GM12874 (cell line): ENCODE data around the gene AGPAT3.

Experiments used
- CTCF ChIP-seq: IDR thresholded peaks from 2 replicates; pipeline ENCODE4 v1.5.1; 2011; ENCODE audit warnings: low read depth, mild to moderate bottlenecking, control low read depth, low read length, moderate library complexity; ENCODE audit not compliant: insufficient read depth

The AGPAT3 gene

GRCh38 chr21:43867948-43868347 lies 2.9 kb downstream of the AGPAT3 start:
- TF ChIP-seq CTCF, result no peak

- no peak for TF ChIP-seq CTCF
Measured at GRCh38 chr21:43868461-43868860, 3.4 kb downstream of the AGPAT3 start.

GRCh38 chr21:43869486-43870325 lies 4.7 kb downstream of the AGPAT3 start:
- TF ChIP-seq CTCF, result no peak

- TF ChIP-seq CTCF, result no peak
Measured at GRCh38 chr21:43871487-43871886, 6.5 kb downstream of the AGPAT3 start.

GRCh38 chr21:43872531-43873197 lies 7.6 kb downstream of the AGPAT3 start:
- no peak for TF ChIP-seq CTCF

GRCh38 chr21:43873673-43874072 lies 8.7 kb downstream of the AGPAT3 start:
- no peak for TF ChIP-seq CTCF

GRCh38 chr21:43874085-43874805 lies 9.2 kb downstream of the AGPAT3 start:
- TF ChIP-seq CTCF, result no peak
